Activated T-cell treated with anti-CD3 and anti-CD28 coated beads, Interleukin-2, amount 50 U/mL, for 4 hours (primary cell): ENCODE measurements around the gene CWC25. TPM values are rescaled to one million over a fixed set of nuclear protein-coding genes. Genes with fewer than 3 reads are reported as not detected.
"Not testable (repeated sequence)": the region's sequence is repeated elsewhere in the genome, so short reads cannot be mapped to it uniquely, and the experiment has no call there.

Experiments
- ATAC-seq, 2 donors: fragments of 200-7000 bp; cut with Tn5 transposase; one replicate each; pipeline ENCODE4 v1.10.0; 2021
- DNase-seq: peaks from one replicate; pipeline ENCODE4 v3.0.0-alpha.2; 2020
- H3K27me3 Mint-ChIP-seq: one replicate; pipeline ENCODE4 v1.8.0; 2021; ENCODE audit warnings: low read depth, mixed read lengths
- H3K36me3 Mint-ChIP-seq: one replicate; pipeline ENCODE4 v1.8.0; 2022; ENCODE audit warnings: mixed read lengths; ENCODE audit not compliant: insufficient read depth
- H3K4me1 Mint-ChIP-seq: one replicate; pipeline ENCODE4 v1.8.0; 2021; ENCODE audit warnings: low read depth, mixed read lengths
- H3K4me3 Mint-ChIP-seq: one replicate; pipeline ENCODE4 v1.8.0; 2021; ENCODE audit warnings: mild to moderate bottlenecking, moderate library complexity, mixed read lengths
- H3K9me3 Mint-ChIP-seq: one replicate; pipeline ENCODE4 v1.8.0; 2021; ENCODE audit warnings: mixed read lengths
- total RNA-seq, 3 donors: library from RNA; stranded (reverse); gene quantifications; one replicate each; pipeline ENCODE4 v1.2.1, GENCODE V29; 2021

The CWC25 gene
- total RNA-seq, 3 donors from 2014 or later = 32.7 to 36.5 (median 32.9) TPM

DNA sequence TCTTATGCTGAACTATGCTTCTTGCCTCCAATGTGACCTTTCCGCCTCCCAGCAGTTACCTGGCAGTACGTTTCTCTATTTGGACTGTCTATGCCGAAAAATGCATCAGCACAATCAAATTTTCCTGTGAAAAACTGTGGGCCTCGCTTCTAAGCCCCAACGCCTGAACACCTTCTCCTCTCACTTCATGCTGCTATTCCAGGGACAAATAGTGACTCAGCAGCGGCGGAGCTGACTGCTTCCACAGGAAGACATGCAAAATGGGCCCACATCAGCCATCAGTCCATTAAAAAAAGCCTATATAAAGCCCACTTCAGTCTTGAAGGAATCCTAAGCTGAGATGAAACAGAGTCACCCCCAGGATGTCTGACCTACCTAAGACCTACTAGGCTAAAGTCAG is 15.3 kb downstream of the CWC25 start:
- DNase-seq = no peak
- Mint-ChIP-seq H3K36me3 (peaks cover 28% of the 10 kb centered on the region), H3K9me3 (no peaks in the 10 kb centered on the region), H3K4me3 (no peak overlapping the region), H3K27me3 (no peaks in the 10 kb centered on the region), H3K4me1 (no peaks in the 10 kb centered on the region)
- ATAC-seq = no peak

DNA sequence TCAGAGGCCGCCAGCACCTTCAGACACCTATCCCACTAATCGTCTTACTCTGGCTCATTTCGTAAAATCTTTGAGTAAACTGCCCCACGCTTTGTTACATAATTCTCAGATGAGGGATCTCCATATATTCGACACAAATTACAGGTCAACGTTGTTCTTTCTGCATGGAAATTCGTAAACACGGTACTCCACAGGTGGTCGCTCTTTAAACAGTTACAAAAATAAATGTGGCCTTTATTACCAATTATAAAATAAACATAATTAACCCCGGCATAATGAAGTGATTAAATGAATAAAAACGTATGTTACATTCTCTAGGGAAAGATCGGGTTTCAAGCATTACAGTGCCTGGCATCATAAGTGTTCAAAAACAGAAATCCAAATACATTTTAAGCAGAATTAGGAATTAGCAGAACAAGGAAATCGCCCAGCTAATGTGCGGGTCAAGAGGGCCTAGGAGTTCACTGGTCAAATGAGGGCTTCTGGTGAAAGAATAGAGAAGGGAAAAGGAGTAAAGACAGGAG is 24.8 kb downstream of the CWC25 start:
- DNase-seq (no peak), ATAC-seq (no peak)
- peaks cover 19% of the 10 kb centered on the region for H3K36me3 Mint-ChIP-seq
- H3K4me1 Mint-ChIP-seq = peaks cover 32% of the 10 kb centered on the region
- no peaks in the 10 kb centered on the region for H3K27me3 Mint-ChIP-seq
- H3K9me3 Mint-ChIP-seq = no peaks in the 10 kb centered on the region
- peak overlapping the region; percentile 87 for H3K4me3 Mint-ChIP-seq

DNA sequence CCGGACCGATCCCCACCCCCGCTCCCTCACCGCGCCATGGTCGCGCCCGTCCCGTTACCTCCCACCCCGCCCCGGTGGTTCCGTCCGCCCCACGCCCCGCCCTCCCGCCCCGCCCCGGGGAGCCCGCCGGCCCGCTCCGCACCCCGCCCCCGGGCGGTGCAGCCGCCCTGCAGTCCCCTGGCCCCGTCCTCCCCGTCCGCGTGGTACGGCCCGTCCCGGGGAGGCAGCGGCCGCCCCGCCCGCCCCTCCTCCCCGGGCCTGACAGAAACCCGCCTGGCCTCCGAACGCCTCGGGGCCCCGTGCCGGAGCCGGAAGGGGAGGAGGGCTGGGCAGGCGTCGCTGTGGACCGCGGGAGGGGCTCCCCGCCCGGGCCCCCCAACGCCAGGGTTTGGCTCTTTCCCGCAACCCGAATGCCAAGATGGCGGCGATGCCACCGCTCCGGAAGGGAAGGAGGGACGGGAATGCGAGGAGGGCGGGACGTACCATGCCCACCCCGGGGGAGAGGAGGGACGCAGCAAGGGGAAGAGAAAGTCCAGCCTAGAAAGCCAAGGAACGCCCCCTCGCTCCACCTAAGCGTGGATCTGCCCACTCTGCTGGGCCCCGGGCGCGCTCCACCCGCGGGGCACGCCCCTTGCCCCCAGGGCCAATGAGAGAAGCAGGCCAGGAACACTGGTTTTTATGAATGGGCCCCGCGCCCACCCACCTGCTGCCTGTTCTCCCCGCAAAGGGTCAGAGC is 25.5 kb downstream of the CWC25 start, which contains the start of gene PIP4K2B:
Gene PIP4K2B, minus strand, starts transcription at position 56 of the 736 bp plus-strand sequence. CDS start 132 bp downstream, outside the sequence.
- H3K36me3 Mint-ChIP-seq = peaks cover 19% of the 10 kb centered on the region
- H3K4me3 Mint-ChIP-seq = peak within 1 kb of the TSS; percentile 88
- H3K27me3 Mint-ChIP-seq = no peaks in the 10 kb centered on the region
- ATAC-seq = peak; percentile 79 to 83
- H3K4me1 Mint-ChIP-seq = peaks cover 33% of the 10 kb centered on the region
- no peaks in the 10 kb centered on the region for H3K9me3 Mint-ChIP-seq
- DNase-seq = peak; percentile 77

DNA sequence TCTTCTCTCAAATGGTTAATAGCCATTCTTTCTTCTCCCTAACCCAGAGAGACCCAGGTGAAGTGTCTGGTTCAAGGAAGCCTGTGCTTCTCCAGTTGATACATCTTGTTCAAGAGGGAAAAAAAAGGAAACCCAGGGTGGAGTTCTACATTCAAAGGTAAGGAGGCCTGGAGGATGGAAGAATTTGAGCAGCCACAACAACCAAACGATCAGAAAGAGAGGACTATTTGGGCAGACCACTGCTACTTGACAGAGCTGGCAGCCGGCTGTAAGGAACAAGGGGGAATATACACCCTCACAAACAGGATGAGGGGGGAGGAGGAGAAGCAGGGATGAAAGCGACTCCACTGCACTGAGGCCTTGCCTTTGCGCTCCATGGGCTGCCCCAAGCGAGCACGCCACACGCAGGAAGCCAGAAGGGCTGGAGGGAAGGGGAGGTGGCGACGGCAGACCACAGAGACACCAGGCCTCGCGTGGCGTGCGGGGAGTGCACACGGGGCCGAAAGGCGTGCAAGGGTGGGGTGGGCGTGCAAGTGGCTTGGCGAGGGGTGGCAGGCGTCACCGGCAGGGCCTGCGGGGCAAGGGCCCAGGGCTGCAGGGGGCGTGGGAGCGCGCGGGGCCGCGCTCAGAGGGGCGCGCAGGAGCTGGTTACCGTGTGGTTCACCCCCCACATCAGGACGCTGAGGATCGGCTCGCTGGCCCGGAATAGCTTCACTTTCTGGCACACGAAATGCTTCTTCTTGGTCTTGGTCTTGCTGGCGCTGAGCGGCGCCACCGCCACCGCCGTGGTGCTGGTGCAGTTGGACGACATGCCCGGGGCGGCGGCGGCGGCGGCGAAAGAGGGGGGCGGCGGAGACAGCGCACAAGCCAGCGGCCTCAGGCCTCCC is 26.3 kb downstream of the CWC25 start:
- peak; percentile 33 to 44 for ATAC-seq
- Mint-ChIP-seq H3K36me3 (peaks cover 16% of the 10 kb centered on the region), H3K4me1 (peaks cover 39% of the 10 kb centered on the region), H3K4me3 (peak overlapping the region; percentile 88), H3K27me3 (no peaks in the 10 kb centered on the region), H3K9me3 (no peaks in the 10 kb centered on the region)
- no peak for DNase-seq

DNA sequence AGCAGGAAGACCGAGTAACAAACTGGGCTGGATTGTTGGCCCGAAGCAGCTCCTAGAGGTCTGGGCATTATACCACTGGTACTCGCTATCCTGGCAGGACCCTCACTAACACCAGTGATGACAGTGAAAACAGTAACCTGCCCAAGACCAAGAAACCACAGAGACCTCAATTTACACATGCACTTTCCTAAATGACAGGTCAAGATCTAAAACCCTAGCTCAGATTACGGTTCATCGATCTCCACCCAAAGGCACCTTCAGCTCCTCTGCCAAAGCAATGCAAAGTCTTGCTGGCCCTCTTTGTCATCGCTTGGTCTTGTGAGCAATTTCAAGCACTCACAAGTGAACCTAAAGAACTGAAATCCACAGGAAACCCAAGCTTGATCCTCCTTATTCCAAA is 27.3 kb downstream of the CWC25 start:
- no peak for DNase-seq
- Mint-ChIP-seq H3K27me3 (no peaks in the 10 kb centered on the region), H3K36me3 (peaks cover 15% of the 10 kb centered on the region), H3K4me1 (peaks cover 39% of the 10 kb centered on the region), H3K9me3 (no peaks in the 10 kb centered on the region), H3K4me3 (peak overlapping the region; percentile 88)
- ATAC-seq = no peak

DNA sequence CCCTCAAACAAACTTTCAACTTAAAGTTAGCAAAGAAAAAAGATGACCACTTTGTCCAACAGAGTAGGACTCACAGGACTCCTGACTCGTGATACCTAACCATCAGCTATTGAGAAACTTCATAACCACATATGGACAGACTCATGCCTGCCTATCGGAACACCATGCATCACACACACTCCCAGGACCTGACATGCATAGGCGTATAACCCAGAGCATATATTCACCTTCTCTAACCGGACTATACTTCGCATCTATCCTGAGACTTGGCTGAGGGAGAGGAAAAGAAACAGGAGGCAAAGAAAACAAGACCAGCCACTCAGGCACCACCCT is 28.0 kb downstream of the CWC25 start:
- Mint-ChIP-seq H3K4me3 (peak overlapping the region; percentile 88), H3K27me3 (no peaks in the 10 kb centered on the region), H3K4me1 (peaks cover 41% of the 10 kb centered on the region), H3K36me3 (peaks cover 13% of the 10 kb centered on the region), H3K9me3 (no peaks in the 10 kb centered on the region)
- no peak for ATAC-seq
- DNase-seq = no peak

DNA sequence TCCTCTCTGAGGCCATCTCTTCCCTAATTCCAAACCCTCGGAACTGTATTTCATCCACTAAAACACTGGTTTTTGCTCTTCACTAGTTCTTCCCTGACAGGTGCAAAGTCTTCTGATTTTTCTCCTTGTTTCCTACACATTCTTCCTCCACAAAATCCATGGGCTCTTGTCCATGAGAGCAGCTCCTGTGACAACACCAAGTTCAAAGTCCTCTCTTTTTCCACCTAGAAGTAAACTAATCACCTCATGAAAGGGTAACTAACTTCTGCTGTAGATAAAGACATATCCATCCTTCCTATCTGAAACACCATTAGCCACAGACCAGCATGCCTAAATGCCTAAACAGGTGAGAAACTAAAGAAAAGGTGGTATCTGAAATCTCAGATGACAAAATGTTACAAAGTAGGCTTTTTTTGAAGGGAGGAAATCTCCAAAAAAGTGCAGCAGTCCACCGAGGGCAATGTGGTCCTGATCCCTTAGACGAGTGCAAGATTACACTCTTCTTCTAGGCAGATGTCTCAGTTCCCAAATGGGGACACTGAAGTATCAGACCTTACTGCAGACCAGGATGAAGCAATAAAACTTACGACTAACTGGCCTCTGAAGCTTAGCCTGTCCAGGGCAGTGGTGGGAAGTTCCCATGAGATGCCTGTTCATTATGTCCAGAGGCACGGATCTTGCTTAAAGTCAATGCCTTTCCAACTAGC is 28.5 kb downstream of the CWC25 start:
- peaks cover 12% of the 10 kb centered on the region for H3K36me3 Mint-ChIP-seq
- H3K4me1 Mint-ChIP-seq = peaks cover 41% of the 10 kb centered on the region
- H3K27me3 Mint-ChIP-seq = no peaks in the 10 kb centered on the region
- ATAC-seq = no peak
- DNase-seq = no peak
- peak overlapping the region; percentile 88 for H3K4me3 Mint-ChIP-seq
- no peaks in the 10 kb centered on the region for H3K9me3 Mint-ChIP-seq

DNA sequence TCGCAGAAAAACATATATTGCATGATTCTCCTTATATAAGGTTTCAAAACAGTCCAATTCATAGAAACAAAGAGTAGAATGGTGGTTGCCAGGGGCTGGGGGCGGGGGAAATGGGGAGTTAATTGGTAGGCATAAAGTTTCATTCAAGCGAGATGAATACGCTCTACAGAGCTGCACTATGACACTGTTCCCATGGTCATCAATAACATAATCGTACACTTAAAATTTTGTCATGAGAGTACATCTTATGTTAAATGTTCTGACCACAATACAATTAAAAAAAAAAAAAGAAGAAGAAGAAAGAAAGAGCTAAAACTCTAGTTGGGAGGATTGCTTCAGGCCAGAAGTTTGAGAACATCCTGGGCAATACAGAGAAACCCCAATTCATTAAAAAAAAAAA is 30.9 kb downstream of the CWC25 start:
- H3K9me3 Mint-ChIP-seq = no peaks in the 10 kb centered on the region
- peaks cover 37% of the 10 kb centered on the region for H3K4me1 Mint-ChIP-seq
- no peak for ATAC-seq
- H3K4me3 Mint-ChIP-seq = no peak overlapping the region
- H3K36me3 Mint-ChIP-seq = peaks cover 5% of the 10 kb centered on the region
- DNase-seq = no peak
- H3K27me3 Mint-ChIP-seq = no peaks in the 10 kb centered on the region

DNA sequence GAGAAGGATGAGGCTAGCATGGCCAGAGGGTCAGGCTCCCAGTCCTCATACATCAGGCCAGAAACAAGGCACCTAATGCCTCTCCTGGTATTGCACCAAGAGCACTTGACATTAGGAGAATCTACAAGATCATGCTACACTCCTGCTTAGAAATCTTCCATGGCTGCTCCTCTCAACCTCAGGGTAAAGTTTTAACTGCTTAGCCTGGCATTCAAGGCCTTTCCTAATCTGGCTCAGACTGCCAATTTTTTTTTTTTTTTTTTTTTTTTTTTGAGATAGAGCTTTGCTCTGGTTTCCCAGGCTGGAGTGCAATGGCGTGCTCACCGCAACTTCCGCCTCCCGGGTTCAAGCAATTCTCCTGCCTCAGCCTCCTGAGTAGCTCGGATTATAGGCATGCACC is 34.0 kb downstream of the CWC25 start:
- Mint-ChIP-seq H3K36me3 (peaks cover 1% of the 10 kb centered on the region), H3K4me3 (no peak overlapping the region), H3K4me1 (peaks cover 13% of the 10 kb centered on the region), H3K9me3 (no peaks in the 10 kb centered on the region), H3K27me3 (no peaks in the 10 kb centered on the region)
- ATAC-seq (no peak), DNase-seq (no peak)

DNA sequence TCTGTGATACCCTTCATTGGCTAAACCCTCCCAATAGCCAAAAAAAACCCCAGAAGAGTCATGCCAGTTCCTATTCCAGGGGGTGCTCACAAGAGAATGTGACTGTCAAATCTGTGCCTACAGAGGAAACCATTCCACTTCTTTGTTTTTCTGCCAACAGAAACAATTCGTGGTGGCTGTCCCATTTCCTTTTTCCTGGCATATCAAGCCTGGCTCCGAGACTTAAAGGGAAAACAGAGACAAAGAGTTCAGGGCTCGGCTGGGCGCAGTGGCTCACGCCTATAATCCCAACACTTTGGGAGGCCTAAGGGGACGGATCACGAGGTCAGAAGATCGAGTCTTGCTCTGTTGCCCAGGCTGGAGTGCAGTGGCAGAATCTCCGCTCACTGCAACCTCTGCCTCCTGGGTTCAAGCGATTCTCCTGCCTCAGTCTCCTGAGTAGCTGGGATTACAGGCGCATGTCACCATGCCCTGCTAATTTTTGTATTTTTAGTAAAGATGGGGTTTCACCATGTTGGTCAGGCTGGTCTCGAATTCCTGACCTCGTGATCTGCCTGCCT is 34.9 kb downstream of the CWC25 start:
- not testable (repeated sequence) for H3K9me3 Mint-ChIP-seq, DNase-seq, H3K36me3 Mint-ChIP-seq, H3K27me3 Mint-ChIP-seq, H3K4me3 Mint-ChIP-seq, ATAC-seq
- peaks cover 13% of the 10 kb centered on the region for H3K4me1 Mint-ChIP-seq

DNA sequence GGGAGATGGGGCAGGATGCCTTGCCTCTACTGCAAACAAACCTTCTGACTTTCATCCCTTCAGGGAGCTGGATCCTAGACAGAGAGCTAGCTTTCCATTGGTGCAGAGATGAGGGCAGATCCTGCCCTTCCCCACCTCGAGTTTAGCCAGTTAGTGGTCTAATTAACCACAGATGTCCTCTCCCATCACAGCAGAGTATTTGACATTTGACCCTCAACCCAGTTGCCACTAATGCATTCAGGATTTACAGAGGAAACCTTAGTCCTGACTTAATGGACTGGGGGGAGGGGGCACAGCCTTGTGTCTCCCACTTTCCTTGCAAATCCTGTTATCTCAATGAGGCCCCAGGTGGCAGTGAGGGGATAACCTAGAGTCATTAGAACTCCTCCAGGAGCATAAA is 35.9 kb downstream of the CWC25 start:
- DNase-seq (no peak), ATAC-seq (no peak)
- H3K36me3 Mint-ChIP-seq = peaks cover 7% of the 10 kb centered on the region
- peaks cover 9% of the 10 kb centered on the region for H3K4me1 Mint-ChIP-seq
- no peaks in the 10 kb centered on the region for H3K9me3 Mint-ChIP-seq
- H3K4me3 Mint-ChIP-seq = no peak overlapping the region
- no peaks in the 10 kb centered on the region for H3K27me3 Mint-ChIP-seq

DNA sequence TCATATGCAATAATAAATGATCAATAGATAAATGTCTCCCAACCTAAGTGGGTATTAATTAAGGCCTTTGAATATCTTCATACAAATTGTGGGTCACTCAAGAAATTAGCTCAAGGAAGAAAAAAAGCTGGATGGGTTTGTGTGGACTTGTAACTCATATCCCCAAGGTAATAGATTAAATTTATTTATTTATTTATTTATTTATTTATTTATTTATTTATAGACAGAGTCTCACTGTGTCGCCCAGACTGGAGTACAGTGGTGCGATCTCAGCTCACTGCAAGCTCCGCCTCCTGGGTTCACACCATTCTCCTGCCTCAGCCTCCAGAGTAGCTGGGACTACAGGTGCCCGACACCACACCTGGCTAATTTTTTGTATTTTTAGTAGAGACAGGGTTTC is 37.1 kb downstream of the CWC25 start:
- H3K27me3 Mint-ChIP-seq, H3K9me3 Mint-ChIP-seq, ATAC-seq, DNase-seq, H3K4me1 Mint-ChIP-seq, H3K4me3 Mint-ChIP-seq: not testable (repeated sequence)
- peaks cover 11% of the 10 kb centered on the region for H3K36me3 Mint-ChIP-seq

DNA sequence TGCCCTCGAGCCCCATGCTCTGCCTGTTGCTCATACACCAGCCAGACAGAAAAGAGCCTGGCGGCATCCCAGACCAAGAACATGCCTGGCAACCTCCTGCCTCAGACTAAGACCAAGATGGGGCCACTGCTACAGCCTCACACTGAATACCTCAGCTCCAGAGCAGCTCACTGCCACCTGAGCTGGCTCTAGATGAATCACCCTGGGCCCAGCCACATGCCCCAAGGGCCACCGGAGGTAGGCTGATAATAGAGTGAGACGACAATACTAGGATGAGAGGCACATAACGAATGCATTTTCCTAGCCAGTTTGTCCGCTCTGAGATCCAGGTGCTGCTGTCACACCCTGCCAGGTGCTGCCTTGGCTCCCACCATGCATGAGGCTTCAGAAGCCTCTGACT is 38.7 kb downstream of the CWC25 start:
- no peak for ATAC-seq
- Mint-ChIP-seq H3K4me1 (peaks cover 4% of the 10 kb centered on the region), H3K4me3 (no peak overlapping the region), H3K36me3 (peaks cover 11% of the 10 kb centered on the region), H3K9me3 (no peaks in the 10 kb centered on the region), H3K27me3 (no peaks in the 10 kb centered on the region)
- DNase-seq = no peak

DNA sequence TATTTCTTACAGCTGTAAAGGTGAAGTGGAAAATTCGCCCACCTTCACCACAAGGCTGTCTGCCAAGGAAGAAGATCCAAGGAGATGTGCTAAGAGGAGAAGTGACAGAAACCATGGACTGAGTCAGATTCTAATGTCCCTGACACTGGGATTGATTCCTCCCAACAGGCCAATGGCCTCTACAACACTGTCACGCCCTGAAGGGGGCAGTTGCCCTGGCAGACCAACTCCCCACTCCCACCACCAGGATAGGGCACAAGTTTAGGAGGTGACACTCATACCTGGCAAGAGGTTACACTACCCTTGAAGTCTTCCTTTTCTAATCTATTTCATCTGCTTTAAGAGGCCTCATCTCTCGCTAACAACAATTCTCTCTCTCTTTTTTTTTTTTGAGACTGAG is 41.9 kb downstream of the CWC25 start:
- peaks cover 29% of the 10 kb centered on the region for H3K36me3 Mint-ChIP-seq
- ATAC-seq (no peak), DNase-seq (no peak)
- no peaks in the 10 kb centered on the region for H3K9me3 Mint-ChIP-seq
- H3K27me3 Mint-ChIP-seq = no peaks in the 10 kb centered on the region
- no peaks in the 10 kb centered on the region for H3K4me1 Mint-ChIP-seq
- H3K4me3 Mint-ChIP-seq = no peak overlapping the region
